GM23248 (cell line): ENCODE measurements around the gene ACVR1B. TPM values are rescaled to one million over a fixed set of nuclear protein-coding genes. Genes with fewer than 3 reads are reported as not detected.

Experiments used
- DNase-seq: peaks from one replicate; pipeline ENCODE4 v3.0.0-alpha.2; 2015
- H2AFZ ChIP-seq: fragments of 200-600 bp; sonication (generic); 2 replicates; pipeline ENCODE4 v1.6.1; 2016; ENCODE audit warnings: antibody characterized with exemption
- H3F3A ChIP-seq: fragments of 200-600 bp; sonication (generic); 2 replicates; pipeline ENCODE4 v1.6.1; 2016; ENCODE audit warnings: mild to moderate bottlenecking, antibody characterized with exemption, mixed run types; ENCODE audit not compliant: insufficient read depth
- H3K27ac ChIP-seq: fragments of 200-600 bp; sonication (generic); 2 replicates; pipeline ENCODE4 v1.5.1; 2016; ENCODE audit warnings: mild to moderate bottlenecking
- H3K27me3 ChIP-seq: fragments of 200-600 bp; sonication (generic); replicated peaks from 2 replicates; pipeline ENCODE4 v1.6.1; 2016; ENCODE audit warnings: mild to moderate bottlenecking; ENCODE audit not compliant: insufficient read depth
- H3K36me3 ChIP-seq: fragments of 200-600 bp; sonication (generic); 2 replicates; pipeline ENCODE4 v1.6.1; 2016; ENCODE audit warnings: low read depth, mild to moderate bottlenecking
- H3K4me1 ChIP-seq: fragments of 200-600 bp; sonication (generic); 2 replicates; pipeline ENCODE4 v1.6.1; 2016; ENCODE audit warnings: mild to moderate bottlenecking; ENCODE audit not compliant: insufficient read depth
- H3K4me2 ChIP-seq: fragments of 200-600 bp; sonication (generic); one replicate; pipeline ENCODE4 v1.6.1; 2016; ENCODE audit warnings: mild to moderate bottlenecking; ENCODE audit not compliant: unreplicated experiment
- H3K4me3 ChIP-seq: fragments of 200-600 bp; sonication (generic); 2 replicates; pipeline ENCODE4 v1.5.1; 2016; ENCODE audit warnings: mild to moderate bottlenecking
- H3K79me2 ChIP-seq: fragments of 200-600 bp; sonication (generic); 2 replicates; pipeline ENCODE4 v1.6.1; 2016; ENCODE audit warnings: mild to moderate bottlenecking; ENCODE audit not compliant: insufficient read depth
- H3K9ac ChIP-seq: fragments of 200-600 bp; sonication (generic); 2 replicates; pipeline ENCODE4 v1.6.1; 2016; ENCODE audit warnings: mild to moderate bottlenecking
- H3K9me2 ChIP-seq: fragments of 200-600 bp; sonication (generic); 2 replicates; pipeline ENCODE4 v1.6.1; 2016; ENCODE audit warnings: mixed run types, mild to moderate bottlenecking, moderate library complexity; ENCODE audit not compliant: insufficient read depth
- H3K9me3 ChIP-seq: fragments of 200-600 bp; sonication (generic); one replicate; pipeline ENCODE4 v1.6.1; 2017; ENCODE audit warnings: low read depth
- H4K20me1 ChIP-seq: fragments of 200-600 bp; sonication (generic); 2 replicates; pipeline ENCODE4 v1.6.0; 2016; ENCODE audit not compliant: insufficient read depth
- EZH2 ChIP-seq: fragments of 200-600 bp; sonication (generic); IDR thresholded peaks from 2 replicates; pipeline ENCODE4 v1.6.1; 2018; ENCODE audit warnings: antibody characterized with exemption, mild to moderate bottlenecking; ENCODE audit not compliant: insufficient read depth, poor library complexity, severe bottlenecking
- EZH2phosphoT487 ChIP-seq: fragments of 200-600 bp; sonication (generic); IDR thresholded peaks from 2 replicates; pipeline ENCODE4 v1.6.1; 2018; ENCODE audit warnings: antibody characterized with exemption, moderate library complexity, mild to moderate bottlenecking, low read depth; ENCODE audit not compliant: insufficient read depth
- WGBS, 2 experiments: methylation state at CpG; one replicate each; pipeline ENCODE4 v1.1.6; 2015 to 2017; ENCODE audit warnings: low lambda C conversion rate in 2 of 2, low coverage in 1 of 2; ENCODE audit errors: missing lambda C conversion rate in 2 of 2; 5-methylcytosine and 5-hydroxymethylcytosine counted together
- in situ Hi-C: fragments of 300-500 bp; cut with MboI; formaldehyde crosslinking; loops from 2 replicates; pipeline ENCODE4 v1.15.0; 2020
- polyA plus RNA-seq: library from polyadenylated mRNA; unstranded; fragments of >200 nt; fragmentation: Nextera tagmentation; extraction: Ambion mirVana; gene quantifications from 2 replicates; pipeline ENCODE4 v1.2.1, GENCODE V29; 2016
- total RNA-seq: library from RNA; depleted of rRNA; stranded (reverse); fragments of >200 nt; shearing (Covaris generic); gene quantifications from 2 replicates; pipeline ENCODE4 v1.2.3, GENCODE V29; 2014

Gene ACVR1B
- total and polyA plus RNA-seq, 2 experiments from 2014 or later, result 2.8 to 17.0 TPM

DNA sequence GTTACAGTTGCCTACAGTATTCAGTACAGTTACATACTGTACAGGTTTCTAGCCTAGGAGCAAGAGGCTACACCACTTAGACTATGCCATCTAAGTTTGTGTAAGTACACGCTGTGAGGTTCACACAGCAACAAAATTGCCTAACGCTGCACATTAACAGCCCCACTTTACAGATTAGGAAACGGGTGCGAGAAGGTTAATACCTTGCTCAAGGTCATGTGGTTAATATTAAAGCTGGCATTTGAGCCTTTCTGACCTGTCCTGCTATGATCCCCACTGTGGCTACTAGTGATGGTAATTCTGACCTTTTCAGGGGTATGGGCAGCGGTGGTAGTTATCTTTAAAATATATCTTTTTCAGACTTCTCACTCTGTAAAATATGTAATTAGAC, 20.9 kb downstream of the ACVR1B start:
- Histone ChIP-seq H3K27ac (peak overlapping the region; percentile 87), H3K4me1 (peaks cover 67% of the 10 kb centered on the region)

DNA sequence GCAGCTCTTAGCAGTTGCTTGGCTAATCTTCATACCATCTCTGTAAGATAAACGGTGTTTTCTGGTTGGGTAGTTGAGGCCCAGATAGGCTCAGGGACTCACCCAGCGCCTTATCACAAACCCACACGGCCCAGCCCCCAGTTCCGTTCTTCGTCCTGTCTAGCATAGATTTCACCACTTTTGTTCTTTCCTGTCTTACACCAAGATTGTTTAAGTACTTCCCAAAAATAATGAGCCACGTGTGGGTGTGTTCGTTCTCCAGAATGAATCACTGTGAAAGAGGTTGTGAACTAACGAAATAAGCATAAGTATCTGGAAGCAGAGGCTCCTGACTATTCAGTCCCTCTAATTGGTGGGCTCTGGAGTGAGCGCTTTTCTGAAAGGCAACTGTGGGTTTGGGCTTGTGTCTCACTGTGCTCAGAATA, 21.4 kb downstream of the ACVR1B start:
- TF ChIP-seq EZH2, result no peak
- no peak for TF ChIP-seq EZH2phosphoT487
- H3K9me3 ChIP-seq, result no peaks in the 10 kb centered on the region
- DNase-seq, result peak; percentile 88
- peak overlapping the region; percentile 52 for H3K4me3 ChIP-seq
- no peak overlapping the region for H2AFZ ChIP-seq
- 14 to 17% methylated on average over 9 of the region's 9 CpGs for WGBS, 2 experiments
- H3F3A ChIP-seq, result peaks cover 68% of the 10 kb centered on the region
- H3K4me2 ChIP-seq, result peak overlapping the region; percentile 85
- no peaks in the 10 kb centered on the region; the same call in 1 of the 2 replicates for H4K20me1 ChIP-seq
- peak overlapping the region; percentile 87 for H3K27ac ChIP-seq
- H3K4me1 ChIP-seq, result peaks cover 72% of the 10 kb centered on the region
- in situ Hi-C loops, result no loop called here
- no peaks in the 10 kb centered on the region for H3K27me3 ChIP-seq
- peaks cover 73% of the 10 kb centered on the region for H3K79me2 ChIP-seq
- no peaks in the 10 kb centered on the region for H3K36me3 ChIP-seq
- peak overlapping the region; percentile 71 for H3K9ac ChIP-seq
- H3K9me2 ChIP-seq, result no peaks in the 10 kb centered on the region

More for the DNA sequence above, 20.9 kb downstream of the ACVR1B start:
- peak overlapping the region; percentile 52 for H3K4me3 ChIP-seq
- in situ Hi-C loops, result no loop called here
- H3K27me3 ChIP-seq, result no peaks in the 10 kb centered on the region
- no peak for DNase-seq
- H3K4me2 ChIP-seq, result peak overlapping the region; percentile 85
- no peaks in the 10 kb centered on the region for H3K9me3 ChIP-seq
- no peak for TF ChIP-seq EZH2phosphoT487
- no peak for TF ChIP-seq EZH2
- no peak overlapping the region for H2AFZ ChIP-seq
- peaks cover 77% of the 10 kb centered on the region for H3K79me2 ChIP-seq
- no peaks in the 10 kb centered on the region; the same call in 1 of the 2 replicates for H4K20me1 ChIP-seq
- H3K36me3 ChIP-seq, result no peaks in the 10 kb centered on the region
- peak overlapping the region; percentile 71 for H3K9ac ChIP-seq
- WGBS, 2 experiments, result 57 to 60% methylated on average over 5 of the region's 5 CpGs
- no peaks in the 10 kb centered on the region for H3K9me2 ChIP-seq
- peaks cover 63% of the 10 kb centered on the region for H3F3A ChIP-seq

DNA sequence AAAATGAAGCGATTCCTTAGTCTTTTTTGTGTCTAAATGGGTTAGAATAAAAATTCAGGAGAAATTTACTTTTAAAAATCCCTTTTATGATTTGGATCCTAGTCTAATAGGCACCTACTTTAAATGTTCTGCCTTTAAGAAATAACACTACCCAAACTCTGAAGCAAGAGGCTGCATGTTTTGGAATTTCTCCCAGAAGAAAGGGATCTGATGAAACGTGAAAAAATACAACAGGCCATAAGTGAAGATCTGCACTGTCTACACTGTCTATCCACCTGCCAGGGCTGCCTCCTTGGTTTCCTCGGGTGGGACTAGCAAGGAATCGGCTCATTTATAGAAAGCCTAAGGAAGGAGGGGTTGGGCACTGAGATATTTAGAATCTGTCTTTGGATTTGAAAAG, 22.1 kb downstream of the ACVR1B start:
- 40% methylated on average over 4 of the region's 4 CpGs for WGBS, 2 experiments
- no peak overlapping the region for H2AFZ ChIP-seq
- H3K9me2 ChIP-seq, result no peaks in the 10 kb centered on the region
- no peak for TF ChIP-seq EZH2phosphoT487
- no peak for TF ChIP-seq EZH2
- H3K79me2 ChIP-seq, result peaks cover 71% of the 10 kb centered on the region
- in situ Hi-C loops, result no loop called here
- peak overlapping the region; percentile 85 for H3K4me2 ChIP-seq
- H3K9me3 ChIP-seq, result no peaks in the 10 kb centered on the region
- H3K4me3 ChIP-seq, result peak overlapping the region; percentile 52
- H3K27ac ChIP-seq, result peak overlapping the region; percentile 87
- H4K20me1 ChIP-seq, result no peaks in the 10 kb centered on the region; the same call in 1 of the 2 replicates
- no peaks in the 10 kb centered on the region for H3K36me3 ChIP-seq
- peak overlapping the region; percentile 71 for H3K9ac ChIP-seq
- peaks cover 74% of the 10 kb centered on the region for H3F3A ChIP-seq
- peak; percentile 70 for DNase-seq
- peaks cover 78% of the 10 kb centered on the region for H3K4me1 ChIP-seq
- H3K27me3 ChIP-seq, result no peaks in the 10 kb centered on the region

DNA sequence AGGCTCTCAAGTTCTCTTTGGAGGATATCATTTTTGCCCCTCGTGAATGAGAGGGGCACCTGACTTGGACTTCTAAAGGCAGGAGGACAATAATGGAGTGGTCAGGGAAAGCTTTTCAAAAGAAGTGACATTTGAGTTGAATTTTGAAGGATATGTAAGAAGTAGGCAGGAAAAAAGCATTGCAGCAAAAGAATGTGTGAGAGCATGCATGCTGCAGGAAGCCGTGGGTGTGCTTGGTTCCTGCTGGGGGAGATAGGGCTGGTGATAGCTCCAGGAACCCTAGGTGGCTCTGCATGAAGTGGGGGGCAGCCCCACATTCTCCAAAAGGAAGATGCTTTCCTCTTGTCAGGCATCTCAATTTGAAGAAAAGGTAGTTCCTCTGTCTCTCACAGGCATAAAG, 23.1 kb downstream of the ACVR1B start:
- Histone ChIP-seq H3F3A (peaks cover 77% of the 10 kb centered on the region), H3K4me3 (peak overlapping the region; percentile 22; the same call in 1 of the 2 replicates), H3K9me3 (no peaks in the 10 kb centered on the region), H3K79me2 (peaks cover 64% of the 10 kb centered on the region), H3K36me3 (no peaks in the 10 kb centered on the region), H2AFZ (no peak overlapping the region), H3K9ac (0 out of 2 replicates have a peak overlapping the region, but pooled peaks have one; percentile 6), H3K27me3 (no peaks in the 10 kb centered on the region), H3K9me2 (no peaks in the 10 kb centered on the region), H4K20me1 (no peaks in the 10 kb centered on the region), H3K4me2 (peak overlapping the region; percentile 85), H3K27ac (peak overlapping the region; percentile 87; the same call in 1 of the 2 replicates), H3K4me1 (peaks cover 88% of the 10 kb centered on the region)
- 64 to 75% methylated on average over 2 of the region's 2 CpGs for WGBS, 2 experiments
- TF ChIP-seq EZH2phosphoT487 (no peak), EZH2 (no peak)
- peak; percentile 49 for DNase-seq
- in situ Hi-C loops, result no loop called here
